ENCODE measurements around the gene SHC2. TPM values are rescaled to one million over a fixed set of nuclear protein-coding genes. Genes with fewer than 3 reads are reported as not detected.

The SHC2 gene
- total and polyA plus RNA-seq, 2 experiments from 2014 or later: 39.9 to 56.9 TPM

GRCh38 chr19:461721-462551, 1.1 kb upstream of the SHC2 start:
- Histone ChIP-seq H3K4me1 (ENCODE audit: low read depth) (no peaks in the 10 kb centered on the region), H3K9me3 (ENCODE audit: low read depth) (no peaks in the 10 kb centered on the region), H3K4me3 (peak overlapping the region; percentile 58), H3K36me3 (no peaks in the 10 kb centered on the region), H3K27me3 (peaks cover 10% of the 10 kb centered on the region), H3K27ac (no peak overlapping the region)
- DNase-seq (ENCODE audit: low read depth in 1 of 2, low spot score in 1 of 2): peak in 1 of 2 donors; percentile 39
- no peak for TF ChIP-seq CTCF (IDR thresholded peaks at IDR 0.05; ENCODE audit: low read depth, low read length)

- Histone ChIP-seq H3K4me1 (ENCODE audit: low read depth) (no peaks in the 10 kb centered on the region), H3K9me3 (ENCODE audit: low read depth) (no peaks in the 10 kb centered on the region), H3K4me3 (peak overlapping the region; percentile 65), H3K36me3 (no peaks in the 10 kb centered on the region), H3K27ac (peak overlapping the region; percentile 73), H3K27me3 (peaks cover 10% of the 10 kb centered on the region)
- TF ChIP-seq CTCF (IDR thresholded peaks at IDR 0.05; ENCODE audit: low read depth, low read length): no peak
- peak; percentile 30 to 79 for DNase-seq (ENCODE audit: low read depth in 1 of 2, low spot score in 1 of 2)
Measured at GRCh38 chr19:459724-460511, 915 bp downstream of the SHC2 start.

- Histone ChIP-seq H3K4me1 (ENCODE audit: low read depth) (no peaks in the 10 kb centered on the region), H3K36me3 (no peaks in the 10 kb centered on the region), H3K9me3 (ENCODE audit: low read depth) (no peaks in the 10 kb centered on the region), H3K4me3 (no peak overlapping the region), H3K27ac (no peak overlapping the region), H3K27me3 (peaks cover 10% of the 10 kb centered on the region)
- no peak for DNase-seq (ENCODE audit: low read depth in 1 of 2, low spot score in 1 of 2)
- no peak for TF ChIP-seq CTCF (IDR thresholded peaks at IDR 0.05; ENCODE audit: low read depth, low read length)
Measured at GRCh38 chr19:458091-459042, 2.5 kb downstream of the SHC2 start.

GRCh38 chr19:457636-458035, 3.2 kb downstream of the SHC2 start:
- Histone ChIP-seq H3K4me1 (ENCODE audit: low read depth) (no peaks in the 10 kb centered on the region), H3K4me3 (no peak overlapping the region), H3K27me3 (peaks cover 10% of the 10 kb centered on the region), H3K36me3 (no peaks in the 10 kb centered on the region), H3K27ac (no peak overlapping the region), H3K9me3 (ENCODE audit: low read depth) (no peaks in the 10 kb centered on the region)
- no peak for TF ChIP-seq CTCF (IDR thresholded peaks at IDR 0.05; ENCODE audit: low read depth, low read length)
- no peak for DNase-seq (ENCODE audit: low read depth in 1 of 2, low spot score in 1 of 2)

- Histone ChIP-seq H3K4me3 (no peak overlapping the region), H3K27ac (no peak overlapping the region), H3K4me1 (ENCODE audit: low read depth) (no peaks in the 10 kb centered on the region), H3K36me3 (no peaks in the 10 kb centered on the region), H3K9me3 (ENCODE audit: low read depth) (no peaks in the 10 kb centered on the region), H3K27me3 (peaks cover 6% of the 10 kb centered on the region)
- no peak for DNase-seq (ENCODE audit: low read depth in 1 of 2, low spot score in 1 of 2)
- TF ChIP-seq CTCF (IDR thresholded peaks at IDR 0.05; ENCODE audit: low read depth, low read length): no peak
Measured at GRCh38 chr19:456547-457110, 4.2 kb downstream of the SHC2 start.

Measured in cardiac muscle cell (in vitro differentiated cells and primary cell).